ENCODE results near the gene FRMD4A.

The FRMD4A gene

DNA sequence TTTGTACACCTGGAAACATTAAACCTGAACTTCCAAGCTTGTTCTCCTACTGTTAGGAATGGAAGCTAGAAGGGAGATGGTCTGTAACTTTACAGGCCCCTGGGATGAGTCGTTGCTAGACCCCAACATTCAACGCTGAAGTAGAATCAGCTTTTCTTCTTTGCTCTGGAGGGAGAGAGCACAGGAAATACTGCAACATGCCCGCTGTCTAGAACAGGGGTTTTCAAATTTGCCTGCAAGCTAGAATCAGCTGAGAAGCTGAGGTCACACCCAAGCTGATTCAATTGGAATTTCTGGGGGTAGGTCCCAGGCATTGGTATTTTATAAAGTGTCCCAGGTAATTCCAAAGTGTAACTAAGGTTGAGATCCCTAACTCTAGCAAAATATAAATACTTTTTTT, 524.3 kb downstream of the FRMD4A start:
- H3K36me3 Mint-ChIP-seq (ENCODE audit: low read depth) = no peaks in the 10 kb centered on the region
- H3K4me1 Mint-ChIP-seq (ENCODE audit: low read depth) = peaks cover 4% of the 10 kb centered on the region
- no peak overlapping the region for H3K27ac Mint-ChIP-seq
- no peaks in the 10 kb centered on the region for H3K9me3 Mint-ChIP-seq
- peaks cover 23% of the 10 kb centered on the region for H3K27me3 Mint-ChIP-seq (ENCODE audit: low read depth)
- H3K4me3 Mint-ChIP-seq = no peak overlapping the region

DNA sequence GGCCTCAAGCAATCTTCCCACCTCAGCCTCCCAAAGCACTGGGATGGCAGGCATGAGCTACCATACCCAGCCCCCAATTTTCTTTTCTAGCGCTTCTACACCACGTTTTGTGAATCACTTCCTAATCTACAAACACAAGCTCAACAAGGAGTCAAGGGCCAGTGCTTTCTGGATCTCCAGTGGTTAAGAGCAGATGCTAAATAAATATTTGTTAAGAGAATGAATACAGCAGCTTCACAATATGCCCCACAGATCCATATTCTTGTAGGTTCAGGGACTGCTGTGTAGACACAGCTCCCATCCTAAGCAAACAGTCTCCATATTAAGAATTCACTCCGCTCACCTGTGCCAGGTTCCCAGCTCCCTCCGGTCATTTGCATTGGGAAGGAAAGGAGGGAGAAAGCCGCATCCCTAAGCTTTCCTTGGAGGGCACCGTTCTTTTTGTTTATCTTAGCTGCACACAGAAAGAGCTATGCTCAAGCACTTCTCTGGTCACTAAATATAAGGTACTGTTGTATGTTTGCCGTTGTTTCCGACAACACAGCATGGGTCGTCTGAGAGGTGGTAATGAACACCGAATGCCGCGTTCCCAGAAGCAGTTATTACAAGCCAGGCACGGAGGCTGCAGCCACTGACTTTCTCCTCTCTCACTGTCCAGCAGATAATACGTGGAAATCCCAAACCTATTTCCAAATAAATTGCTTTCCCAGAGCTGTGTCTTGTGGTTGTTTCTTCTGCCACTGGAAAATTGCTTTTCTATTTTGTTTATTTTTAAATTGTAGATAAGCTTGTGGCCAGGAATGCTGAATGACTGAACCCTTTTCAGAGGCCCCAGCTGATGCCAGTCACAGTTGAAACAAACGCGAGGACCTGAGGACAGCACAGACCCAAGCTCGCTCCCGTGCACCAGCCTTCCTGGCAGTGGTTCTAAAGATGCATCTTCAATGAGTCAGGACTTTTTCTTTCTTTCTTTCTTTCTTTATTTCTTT, 526.9 kb downstream of the FRMD4A start:
- Mint-ChIP-seq H3K4me3 (no peak overlapping the region), H3K4me1 (ENCODE audit: low read depth) (peaks cover 6% of the 10 kb centered on the region), H3K9me3 (no peaks in the 10 kb centered on the region), H3K36me3 (ENCODE audit: low read depth) (no peaks in the 10 kb centered on the region), H3K27ac (no peak overlapping the region), H3K27me3 (ENCODE audit: low read depth) (peaks cover 23% of the 10 kb centered on the region)

DNA sequence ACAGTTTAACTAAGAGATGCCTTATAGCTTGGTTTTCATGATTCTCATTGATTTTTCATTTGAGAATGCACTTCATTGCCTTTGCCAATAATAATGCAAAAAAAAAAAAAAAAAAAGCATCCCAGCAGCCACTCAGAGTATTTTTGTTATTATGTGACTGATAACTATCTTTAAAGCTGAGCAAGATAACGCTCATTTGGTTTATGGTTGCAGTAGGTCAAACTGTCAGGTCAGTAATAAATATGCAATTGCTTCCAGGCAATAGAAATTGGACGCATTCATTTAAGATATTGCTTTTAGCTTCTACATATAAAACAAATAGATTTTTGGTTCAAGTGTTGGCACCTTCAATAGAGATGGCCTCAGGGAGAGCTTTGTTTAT, 528.8 kb downstream of the FRMD4A start:
- Mint-ChIP-seq H3K27ac (no peak overlapping the region), H3K9me3 (no peaks in the 10 kb centered on the region), H3K27me3 (ENCODE audit: low read depth) (peaks cover 23% of the 10 kb centered on the region), H3K4me1 (ENCODE audit: low read depth) (peaks cover 6% of the 10 kb centered on the region), H3K4me3 (no peak overlapping the region), H3K36me3 (ENCODE audit: low read depth) (no peaks in the 10 kb centered on the region)

- H3K4me3 Mint-ChIP-seq = no peak overlapping the region
- no peak overlapping the region for H3K27ac Mint-ChIP-seq
- H3K9me3 Mint-ChIP-seq = no peaks in the 10 kb centered on the region
- H3K36me3 Mint-ChIP-seq (ENCODE audit: low read depth) = no peaks in the 10 kb centered on the region
- peaks cover 23% of the 10 kb centered on the region for H3K27me3 Mint-ChIP-seq (ENCODE audit: low read depth)
- peaks cover 8% of the 10 kb centered on the region for H3K4me1 Mint-ChIP-seq (ENCODE audit: low read depth)
These were observed 529.4 kb downstream of the FRMD4A start for GRCh38 chr10:13801156-13801906.

- Mint-ChIP-seq H3K9me3 (no peaks in the 10 kb centered on the region), H3K4me1 (ENCODE audit: low read depth) (peaks cover 24% of the 10 kb centered on the region), H3K27ac (no peak overlapping the region), H3K27me3 (ENCODE audit: low read depth) (peaks cover 6% of the 10 kb centered on the region), H3K36me3 (ENCODE audit: low read depth) (no peaks in the 10 kb centered on the region), H3K4me3 (no peak overlapping the region)
These were observed 533.6 kb downstream of the FRMD4A start for GRCh38 chr10:13797164-13797563.

- Mint-ChIP-seq H3K9me3 (no peaks in the 10 kb centered on the region), H3K4me1 (ENCODE audit: low read depth) (peaks cover 26% of the 10 kb centered on the region), H3K4me3 (peak overlapping the region; percentile 39), H3K27me3 (ENCODE audit: low read depth) (no peaks in the 10 kb centered on the region), H3K36me3 (ENCODE audit: low read depth) (no peaks in the 10 kb centered on the region), H3K27ac (peak overlapping the region; percentile 2)
These were observed 534.8 kb downstream of the FRMD4A start for GRCh38 chr10:13795653-13796555.

- Mint-ChIP-seq H3K36me3 (ENCODE audit: low read depth) (no peaks in the 10 kb centered on the region), H3K4me1 (ENCODE audit: low read depth) (peaks cover 23% of the 10 kb centered on the region), H3K27ac (no peak overlapping the region), H3K4me3 (no peak overlapping the region), H3K27me3 (ENCODE audit: low read depth) (no peaks in the 10 kb centered on the region), H3K9me3 (no peaks in the 10 kb centered on the region)
These were observed 535.6 kb downstream of the FRMD4A start for GRCh38 chr10:13794992-13795612.

GRCh38 chr10:13792006-13792405, 538.7 kb downstream of the FRMD4A start:
- no peak overlapping the region for H3K4me3 Mint-ChIP-seq
- no peaks in the 10 kb centered on the region for H3K36me3 Mint-ChIP-seq (ENCODE audit: low read depth)
- no peak overlapping the region for H3K27ac Mint-ChIP-seq
- H3K9me3 Mint-ChIP-seq = no peaks in the 10 kb centered on the region
- H3K4me1 Mint-ChIP-seq (ENCODE audit: low read depth) = peaks cover 36% of the 10 kb centered on the region
- H3K27me3 Mint-ChIP-seq (ENCODE audit: low read depth) = no peaks in the 10 kb centered on the region

GRCh38 chr10:13791483-13791882, 539.2 kb downstream of the FRMD4A start:
- Mint-ChIP-seq H3K4me3 (no peak overlapping the region), H3K4me1 (ENCODE audit: low read depth) (peaks cover 39% of the 10 kb centered on the region), H3K27me3 (ENCODE audit: low read depth) (no peaks in the 10 kb centered on the region), H3K36me3 (ENCODE audit: low read depth) (no peaks in the 10 kb centered on the region), H3K9me3 (no peaks in the 10 kb centered on the region), H3K27ac (no peak overlapping the region)

- no peaks in the 10 kb centered on the region for H3K9me3 Mint-ChIP-seq
- H3K36me3 Mint-ChIP-seq (ENCODE audit: low read depth) = no peaks in the 10 kb centered on the region
- no peak overlapping the region for H3K4me3 Mint-ChIP-seq
- H3K27ac Mint-ChIP-seq = no peak overlapping the region
- H3K27me3 Mint-ChIP-seq (ENCODE audit: low read depth) = no peaks in the 10 kb centered on the region
- H3K4me1 Mint-ChIP-seq (ENCODE audit: low read depth) = peaks cover 27% of the 10 kb centered on the region
These were observed 540.5 kb downstream of the FRMD4A start for GRCh38 chr10:13790196-13790595.

- Mint-ChIP-seq H3K4me1 (ENCODE audit: low read depth) (peaks cover 23% of the 10 kb centered on the region), H3K9me3 (no peaks in the 10 kb centered on the region), H3K4me3 (no peak overlapping the region), H3K36me3 (ENCODE audit: low read depth) (no peaks in the 10 kb centered on the region), H3K27me3 (ENCODE audit: low read depth) (no peaks in the 10 kb centered on the region), H3K27ac (no peak overlapping the region)
These were observed 541.3 kb downstream of the FRMD4A start for GRCh38 chr10:13789448-13789829.

DNA sequence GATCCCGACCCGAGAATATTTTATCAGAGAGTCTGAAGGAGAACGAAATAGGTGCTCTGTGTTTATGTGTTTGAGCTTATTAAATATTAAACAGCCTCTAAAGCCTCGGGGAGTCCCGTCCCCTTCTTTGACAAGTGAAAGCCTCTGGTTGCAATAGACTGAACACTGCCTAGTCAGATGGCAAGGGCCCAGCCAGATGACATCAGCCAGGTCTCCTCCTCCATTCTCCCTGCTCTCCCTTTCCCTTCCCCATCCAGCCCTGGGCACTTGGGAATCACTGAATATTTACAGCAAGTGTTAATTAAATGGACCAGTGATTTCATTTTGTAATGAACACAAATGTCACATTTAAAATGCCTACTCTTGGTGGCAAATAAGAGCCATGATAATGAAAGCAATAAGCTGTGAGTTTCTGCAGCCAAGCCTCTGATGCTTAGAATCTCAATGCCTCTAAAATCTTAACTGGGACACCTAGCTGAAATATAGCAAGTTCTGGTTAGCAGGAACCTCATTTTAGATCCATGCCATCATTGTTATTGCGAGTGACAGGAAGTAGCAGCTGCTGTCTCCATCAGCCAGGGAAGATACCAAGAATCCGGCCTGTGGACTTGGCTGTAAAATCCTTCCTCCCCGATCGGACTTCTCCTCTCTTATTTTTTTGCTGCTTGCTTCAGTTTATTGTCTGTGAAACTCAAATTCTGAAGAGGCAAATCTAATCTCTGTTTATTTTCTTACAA, 541.8 kb downstream of the FRMD4A start:
- H3K4me3 Mint-ChIP-seq = peak overlapping the region; percentile 12
- H3K27ac Mint-ChIP-seq = no peak overlapping the region
- H3K27me3 Mint-ChIP-seq (ENCODE audit: low read depth) = no peaks in the 10 kb centered on the region
- no peaks in the 10 kb centered on the region for H3K9me3 Mint-ChIP-seq
- peaks cover under 1% of the 10 kb centered on the region for H3K36me3 Mint-ChIP-seq (ENCODE audit: low read depth)
- peaks cover 28% of the 10 kb centered on the region for H3K4me1 Mint-ChIP-seq (ENCODE audit: low read depth)

GRCh38 chr10:13788320-13788600, 542.5 kb downstream of the FRMD4A start:
- Mint-ChIP-seq H3K27me3 (ENCODE audit: low read depth) (no peaks in the 10 kb centered on the region), H3K9me3 (no peaks in the 10 kb centered on the region), H3K4me1 (ENCODE audit: low read depth) (peaks cover 31% of the 10 kb centered on the region), H3K36me3 (ENCODE audit: low read depth) (peaks cover 2% of the 10 kb centered on the region), H3K27ac (no peak overlapping the region), H3K4me3 (peak overlapping the region; percentile 41)

Data from T-helper 1 cell treated with Interleukin-12 subunit alpha and Interleukin-12 subunit beta and Interleukin-4 antibody, amounts not matched to agents 30 μg/mL and 1 μg/mL, for 36 hours (primary cell).